Measurements from ENCODE around the gene ASPG.

DNA sequence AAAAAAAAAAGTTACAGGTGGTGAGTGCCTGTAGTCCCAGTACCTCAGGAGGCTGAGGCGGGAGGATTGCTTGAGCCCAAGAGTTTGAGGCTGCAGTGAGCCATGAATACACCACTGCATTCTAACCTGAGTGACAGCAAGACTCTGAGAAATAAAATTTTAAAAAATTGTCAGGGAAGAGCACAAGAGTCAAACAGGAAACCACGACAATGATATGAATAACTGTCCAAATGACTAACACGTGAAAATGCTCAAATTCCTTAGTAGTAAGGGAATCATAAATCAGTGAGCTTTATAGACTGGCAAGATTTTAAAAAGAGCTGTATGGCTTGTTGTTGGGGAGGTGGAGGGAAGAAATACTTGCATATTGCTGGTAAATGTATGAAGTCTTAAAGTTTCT, 12.9 kb upstream of the ASPG start:
- TF ChIP-seq BACH2 (CRISPR knock-in tag; IDR thresholded peaks at IDR 0.05; ENCODE audit: borderline replicate concordance) (no peak), RARB (CRISPR knock-in tag; IDR thresholded peaks at IDR 0.05) (no peak)
